ENCODE data around the gene SGSM1. TPM values are rescaled to one million over a fixed set of nuclear protein-coding genes. Genes with fewer than 3 reads are reported as not detected.

SGSM1 gene
- total RNA-seq, 1 experiment from 2014 or later = 5.1 TPM

DNA sequence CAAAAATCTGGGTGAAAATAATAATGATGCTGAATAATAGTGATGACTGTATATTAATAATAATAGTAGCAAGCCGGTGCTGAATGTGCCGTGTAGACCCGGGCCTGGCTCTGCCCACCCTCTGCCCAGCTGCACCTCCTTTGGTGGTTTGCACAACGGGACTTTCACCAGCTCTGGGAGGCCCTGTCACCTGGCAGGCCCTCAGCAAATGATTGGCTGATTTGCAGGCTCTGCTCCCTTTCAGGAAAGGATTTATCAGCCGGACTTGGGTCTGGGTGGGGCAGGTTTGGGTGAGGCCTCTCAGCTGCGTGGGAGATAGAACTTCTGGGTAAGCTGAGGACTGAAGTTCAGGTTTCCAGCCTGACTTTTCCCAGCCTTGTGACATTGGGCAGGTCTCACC lies 167.9 kb downstream of the SGSM1 start:
- ATAC-seq (no peak), DNase-seq (ENCODE audit: low read depth, low spot score) (no peak)
- Histone ChIP-seq H3K9ac (ENCODE audit: low read length) (no peak overlapping the region), H2AFZ (ENCODE audit: low read depth, low read length, poor library complexity, severe bottlenecking) (no peak overlapping the region), H3K27ac (ENCODE audit: low read depth, low read length) (no peak overlapping the region), H3K9me3 (ENCODE audit: control insufficient read depth in 1 of 2, insufficient read depth in 1 of 2, low read depth in 1 of 2, low read length in 2 of 2) (no peaks in the 10 kb centered on the region), H3K4me3 (replicated peaks in 1 of 2; ENCODE audit: low read depth in 1 of 2, low read length in 2 of 2) (no peak overlapping the region), H3K4me2 (ENCODE audit: low read length) (peak overlapping the region; percentile 24; the same call in 1 of the 2 replicates), H3K79me2 (ENCODE audit: insufficient read depth, low read length) (peaks cover 84% of the 10 kb centered on the region), H3K4me1 (ENCODE audit: control insufficient read depth in 1 of 2, insufficient read depth in 2 of 2, low read length in 2 of 2) (peaks cover 67 to 92% of the 10 kb centered on the region in 2 experiments), H4K20me1 (ENCODE audit: insufficient read depth) (no peaks in the 10 kb centered on the region), H3K27me3 (ENCODE audit: insufficient read depth, low read length) (no peaks in the 10 kb centered on the region), H3K9me2 (ENCODE audit: insufficient read depth) (no peaks in the 10 kb centered on the region), H3K36me3 (ENCODE audit: control insufficient read depth in 1 of 2, insufficient read depth in 2 of 2, low read length in 2 of 2) (no peaks in the 10 kb centered on the region)
- intact Hi-C loops (cut with micrococcal nuclease) = no loop called here
- BruUV-seq (replicated peaks) = no TSS peak
- CTCF ChIA-PET = no interaction called here
- POLR2A ChIA-PET = no interaction called here
- TF ChIP-seq POLR2A (IDR thresholded peaks at IDR 0.05; ENCODE audit: borderline replicate concordance, extremely low read depth, insufficient read depth, insufficient read length) (no peak), RAD21 (IDR thresholded peaks at IDR 0.05; ENCODE audit: low read depth) (no peak), FOSL1 (IDR thresholded peaks at IDR 0.05; ENCODE audit: low read depth) (no peak), JUND (IDR thresholded peaks at IDR 0.05) (no peak), SP1 (IDR thresholded peaks at IDR 0.05; ENCODE audit: low read depth) (no peak), EZH2 (IDR thresholded peaks at IDR 0.05) (no peak), ZNF274 (IDR thresholded peaks at IDR 0.05; ENCODE audit: low read depth, low read length) (no peak), CBX3 (IDR thresholded peaks at IDR 0.05; ENCODE audit: low read depth) (no peak)
- RAD21 ChIA-PET (ENCODE audit: low non-redundant PET in 1 of 2, low total read pairs in 2 of 2, uncharacterized antibody in 2 of 2, unreplicated experiment in 2 of 2) = interaction anchor here in 1 of 2 experiments (0.7 kb wide), 1 partner anchor 75 kb away, joined by 3 read pairs; no protein-coding TSS in a partner anchor

DNA sequence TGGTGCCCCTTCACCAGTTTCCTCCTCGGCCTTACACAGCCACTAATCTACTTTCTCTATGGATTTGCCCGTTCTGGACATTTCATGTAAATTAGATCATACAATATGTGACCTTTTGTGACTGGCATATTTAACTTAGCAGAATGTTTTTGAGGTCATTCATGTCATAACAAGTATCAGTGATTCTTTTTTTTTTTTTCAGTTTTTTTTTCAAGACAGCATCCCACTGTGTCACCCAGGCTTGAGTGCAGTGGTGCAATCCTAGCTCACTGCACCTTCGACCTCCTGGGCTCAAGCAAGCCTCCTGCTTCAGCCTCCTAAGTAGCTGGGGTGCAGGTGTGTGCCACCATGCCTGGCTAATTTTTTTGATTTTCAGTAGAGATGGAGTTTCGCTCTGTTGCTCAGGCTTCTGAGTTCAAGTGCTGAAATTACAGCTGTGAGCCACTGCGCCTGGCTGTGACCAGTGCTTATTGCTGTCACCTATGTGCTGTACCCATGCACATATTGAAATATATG lies 169.2 kb downstream of the SGSM1 start:
- Histone ChIP-seq H3K27ac (ENCODE audit: low read depth, low read length) (no peak overlapping the region), H3K79me2 (ENCODE audit: insufficient read depth, low read length) (peaks cover 79% of the 10 kb centered on the region; the same call in 1 of the 2 replicates), H3K9ac (ENCODE audit: low read length) (no peak overlapping the region), H3K4me1 (ENCODE audit: control insufficient read depth in 1 of 2, insufficient read depth in 2 of 2, low read length in 2 of 2) (peaks cover 54 to 79% of the 10 kb centered on the region in 2 experiments), H3K9me3 (ENCODE audit: control insufficient read depth in 1 of 2, insufficient read depth in 1 of 2, low read depth in 1 of 2, low read length in 2 of 2) (no peaks in the 10 kb centered on the region), H3K27me3 (ENCODE audit: insufficient read depth, low read length) (no peaks in the 10 kb centered on the region), H3K4me2 (ENCODE audit: low read length) (no peak overlapping the region), H2AFZ (ENCODE audit: low read depth, low read length, poor library complexity, severe bottlenecking) (no peak overlapping the region), H3K9me2 (ENCODE audit: insufficient read depth) (no peaks in the 10 kb centered on the region), H3K36me3 (ENCODE audit: control insufficient read depth in 1 of 2, insufficient read depth in 2 of 2, low read length in 2 of 2) (no peaks in the 10 kb centered on the region), H3K4me3 (replicated peaks in 1 of 2; ENCODE audit: low read depth in 1 of 2, low read length in 2 of 2) (no peak overlapping the region), H4K20me1 (ENCODE audit: insufficient read depth) (no peaks in the 10 kb centered on the region)
- TF ChIP-seq RAD21 (IDR thresholded peaks at IDR 0.05; ENCODE audit: low read depth) = no peak
- RAD21 ChIA-PET (ENCODE audit: low non-redundant PET in 1 of 2, low total read pairs in 2 of 2, uncharacterized antibody in 2 of 2, unreplicated experiment in 2 of 2) = no interaction called here
- DNase-seq (ENCODE audit: low read depth, low spot score) (no peak), ATAC-seq (no peak)
- intact Hi-C loops (cut with micrococcal nuclease) = no loop called here
- POLR2A ChIA-PET = no interaction called here
- no TSS peak for BruUV-seq (replicated peaks)
- CTCF ChIA-PET = no interaction called here
